Left ventricle myocardium inferior (tissue), 1 donor: ENCODE results near the gene SLC25A41. TPM values are rescaled to one million over a fixed set of nuclear protein-coding genes. Genes with fewer than 3 reads are reported as not detected.

Experiments used
- DNase-seq: peaks from one replicate; pipeline ENCODE4 v3.0.0-alpha.2; 2020
- H3K27ac ChIP-seq: fragments of 200-600 bp; replicated peaks from 2 replicates; pipeline ENCODE4 v1.8.0; 2021
- H3K27me3 ChIP-seq: fragments of 200-600 bp; 2 replicates; pipeline ENCODE4 v1.8.0; 2021; ENCODE audit warnings: low read depth
- H3K36me3 ChIP-seq: fragments of 200-600 bp; 2 replicates; pipeline ENCODE4 v1.8.0; 2021
- H3K4me1 ChIP-seq: fragments of 200-600 bp; 2 replicates; pipeline ENCODE4 v1.8.0; 2021
- H3K4me3 ChIP-seq: fragments of 200-600 bp; 2 replicates; pipeline ENCODE4 v1.8.0; 2021; ENCODE audit warnings: mild to moderate bottlenecking, moderate library complexity
- H3K9me3 ChIP-seq: fragments of 200-600 bp; replicated peaks from 2 replicates; pipeline ENCODE4 v1.8.0; 2021
- CTCF ChIP-seq: fragments of 200-600 bp; IDR thresholded peaks from 2 replicates; pipeline ENCODE4 v1.8.0; 2021; ENCODE audit warnings: antibody characterized with exemption, mild to moderate bottlenecking, borderline replicate concordance
- intact Hi-C: fragments of 100-400 bp; cut with micrococcal nuclease; formaldehyde crosslinking; loops from one replicate; pipeline ENCODE4 v1.11.0; 2022
- total RNA-seq: library from RNA; stranded (reverse); fragmentation: NEBNext Ultra II Directional; extraction: Animal tissue kit (Norgen Biotek cat#: 25700); gene quantifications from one replicate; pipeline ENCODE4 v1.2.1, GENCODE V29; 2021
- donor health status: DM: no; HTN: yes; CAD: no; lungs with severe emphysema.

SLC25A41 gene
- total RNA-seq, 1 donor from 2014 or later: 0.16 TPM

DNA sequence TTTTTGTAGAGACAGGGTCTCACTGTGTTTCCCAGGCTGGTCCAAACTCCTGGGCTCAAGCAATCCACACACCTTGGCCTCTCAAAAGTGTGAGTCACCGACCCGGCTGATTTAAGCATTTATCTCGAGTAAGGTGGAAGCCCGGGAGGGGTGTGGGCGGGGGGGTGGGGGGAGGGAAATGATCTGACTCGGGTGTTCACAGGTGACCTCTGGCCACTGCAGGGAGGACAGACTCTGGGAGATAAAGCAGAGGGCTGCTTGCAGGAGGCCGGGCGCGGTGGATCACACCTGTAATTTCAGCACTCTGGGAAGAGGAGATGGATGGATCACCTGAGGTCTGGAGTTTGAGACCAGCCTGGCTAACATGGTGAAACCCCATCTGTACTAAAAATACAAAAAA lies 40.1 kb upstream of the SLC25A41 start:
- no peak for DNase-seq
- Histone ChIP-seq H3K36me3 (no peaks in the 10 kb centered on the region), H3K4me3 (no peak overlapping the region), H3K27ac (no peak overlapping the region), H3K9me3 (no peaks in the 10 kb centered on the region), H3K27me3 (peaks cover 76% of the 10 kb centered on the region), H3K4me1 (peaks cover 17% of the 10 kb centered on the region)
- intact Hi-C loops: no loop called here
- TF ChIP-seq CTCF: no peak

GRCh38 chr19:6472713-6473112 lies 39.1 kb upstream of the SLC25A41 start:
- no peak for TF ChIP-seq CTCF
- H3K4me1 ChIP-seq: peaks cover 17% of the 10 kb centered on the region
- no peaks in the 10 kb centered on the region for H3K9me3 ChIP-seq
- H3K27me3 ChIP-seq: peaks cover 76% of the 10 kb centered on the region
- no peaks in the 10 kb centered on the region for H3K36me3 ChIP-seq
- H3K27ac ChIP-seq: no peak overlapping the region
- intact Hi-C loops: no loop called here
- DNase-seq: no peak
- H3K4me3 ChIP-seq: no peak overlapping the region

DNA sequence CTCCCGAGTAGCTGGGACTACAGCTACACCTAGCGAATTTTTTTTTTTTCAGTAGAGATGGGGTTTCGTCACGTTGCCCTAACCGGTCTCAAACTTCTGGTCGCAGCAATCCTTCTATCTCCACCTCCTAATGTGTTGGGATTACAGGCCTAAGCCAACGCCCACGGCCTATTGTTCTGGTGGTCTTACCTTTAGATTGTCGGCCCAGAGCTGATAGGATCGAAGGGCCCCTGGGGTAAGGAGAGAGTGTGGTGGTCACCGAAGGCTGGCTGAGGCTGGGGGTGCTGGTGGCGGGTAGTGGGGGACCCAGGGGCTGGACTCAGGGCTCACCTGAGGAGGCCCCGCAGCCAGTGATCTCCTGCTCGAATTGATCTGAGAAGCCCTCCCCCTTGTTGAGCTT lies 37.5 kb upstream of the SLC25A41 start:
- H3K4me3 ChIP-seq: no peak overlapping the region
- intact Hi-C loops: no loop called here
- no peaks in the 10 kb centered on the region for H3K9me3 ChIP-seq
- H3K27ac ChIP-seq: no peak overlapping the region
- peaks cover 9% of the 10 kb centered on the region for H3K4me1 ChIP-seq
- H3K36me3 ChIP-seq: no peaks in the 10 kb centered on the region
- peaks cover 74% of the 10 kb centered on the region for H3K27me3 ChIP-seq
- no peak for TF ChIP-seq CTCF
- DNase-seq: no peak

GRCh38 chr19:6470173-6470572 lies 36.6 kb upstream of the SLC25A41 start:
- Histone ChIP-seq H3K27ac (no peak overlapping the region), H3K4me1 (peaks cover under 1% of the 10 kb centered on the region), H3K36me3 (no peaks in the 10 kb centered on the region), H3K27me3 (peaks cover 74% of the 10 kb centered on the region), H3K4me3 (no peak overlapping the region), H3K9me3 (no peaks in the 10 kb centered on the region)
- DNase-seq: no peak
- intact Hi-C loops: no loop called here
- no peak for TF ChIP-seq CTCF

DNA sequence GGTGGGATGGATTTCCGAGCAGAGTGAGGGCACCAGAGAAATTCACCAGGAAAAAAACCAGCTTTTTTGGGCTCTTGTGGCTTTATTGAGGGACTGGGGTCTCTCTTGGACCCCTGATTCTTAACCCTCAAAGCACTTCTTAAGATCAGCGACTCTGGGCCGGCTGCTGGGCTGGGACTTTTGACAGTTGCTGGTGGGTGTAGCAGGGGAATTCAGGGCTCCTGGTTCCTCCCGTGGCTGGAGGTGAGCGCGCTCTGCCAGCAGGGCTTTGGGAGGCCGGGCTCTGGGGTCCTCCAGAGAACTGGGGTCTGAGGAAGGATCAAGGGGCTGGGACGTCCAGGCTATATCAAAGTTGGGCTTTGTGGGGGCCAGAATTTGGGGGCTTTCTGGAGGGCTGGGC lies 33.8 kb upstream of the SLC25A41 start:
- no peaks in the 10 kb centered on the region for H3K36me3 ChIP-seq
- no peak overlapping the region for H3K4me3 ChIP-seq
- H3K27me3 ChIP-seq: peaks cover 75% of the 10 kb centered on the region
- no peak overlapping the region for H3K27ac ChIP-seq
- H3K9me3 ChIP-seq: no peaks in the 10 kb centered on the region
- peaks cover 6% of the 10 kb centered on the region for H3K4me1 ChIP-seq
- DNase-seq: no peak
- intact Hi-C loops: no loop called here
- TF ChIP-seq CTCF: no peak
